Measurements from ENCODE around the gene TXNDC2.
"Not testable (repeated sequence)": the region's sequence is repeated elsewhere in the genome, so short reads cannot be mapped to it uniquely, and the experiment has no call there.

The TXNDC2 gene

GRCh38 chr18:9910071-9910470 is 24.3 kb downstream of the TXNDC2 start:
- no peak for TF ChIP-seq CTCF (conservative IDR thresholded peaks at IDR 0.05; ENCODE audit: low read depth)
- H3K27ac ChIP-seq, result no peak overlapping the region
- CTCF ChIA-PET, result interaction anchor here (0.5 to 0.8 kb wide), 2 partner anchors 9 to 184 kb away, joined by 3 read pairs; no protein-coding TSS in a partner anchor
- no peak for DNase-seq (ENCODE audit: low spot score)
- POLR2A ChIA-PET (ENCODE audit: low non-redundant PET), result no interaction called here

- no peak for TF ChIP-seq CTCF (conservative IDR thresholded peaks at IDR 0.05; ENCODE audit: low read depth)
- CTCF ChIA-PET, result interaction anchor here (0.5 kb wide), 1 partner anchor 183 kb away, joined by 3 read pairs; no protein-coding TSS in a partner anchor
- no peak overlapping the region for H3K27ac ChIP-seq
- DNase-seq (ENCODE audit: low spot score), result no peak
- POLR2A ChIA-PET (ENCODE audit: low non-redundant PET), result no interaction called here
These were observed 24.9 kb downstream of the TXNDC2 start for GRCh38 chr18:9910661-9911060.

GRCh38 chr18:9911226-9911625 is 25.5 kb downstream of the TXNDC2 start:
- ChIA-PET CTCF (no interaction called here), POLR2A (ENCODE audit: low non-redundant PET) (no interaction called here)
- TF ChIP-seq CTCF (conservative IDR thresholded peaks at IDR 0.05; ENCODE audit: low read depth), result no peak
- no peak for DNase-seq (ENCODE audit: low spot score)
- H3K27ac ChIP-seq, result no peak overlapping the region

- DNase-seq (ENCODE audit: low spot score); CTCF ChIA-PET; POLR2A ChIA-PET (ENCODE audit: low non-redundant PET); H3K27ac ChIP-seq: not testable (repeated sequence)
These were observed 26.5 kb downstream of the TXNDC2 start for GRCh38 chr18:9912285-9912684.

GRCh38 chr18:9913151-9913525 is 27.4 kb downstream of the TXNDC2 start:
- TF ChIP-seq CTCF (conservative IDR thresholded peaks at IDR 0.05; ENCODE audit: low read depth), result no peak
- CTCF ChIA-PET, result interaction anchor here (0.8 kb wide), 1 partner anchor 200 kb away, joined by 3 read pairs; no protein-coding TSS in a partner anchor
- POLR2A ChIA-PET (ENCODE audit: low non-redundant PET), result no interaction called here
- H3K27ac ChIP-seq, result peak overlapping the region; percentile 97
- DNase-seq (ENCODE audit: low spot score), result no peak

GRCh38 chr18:9913526-9914333 is 28.0 kb downstream of the TXNDC2 start, which contains the start of gene VAPA:
Gene VAPA (plus strand): TSS chr18:9914016. CDS start chr18:9914257, 241 bp downstream.
- H3K27ac ChIP-seq, result peak within 1 kb of the TSS; percentile 97
- peak; percentile 96 for DNase-seq (ENCODE audit: low spot score)
- ChIA-PET CTCF (interaction anchor here (0.8 to 1.5 kb wide), 2 partner anchors 201 to 338 kb away, joined by 3 to 5 read pairs; no protein-coding TSS in a partner anchor), POLR2A (ENCODE audit: low non-redundant PET) (no interaction called here)
- TF ChIP-seq CTCF (conservative IDR thresholded peaks at IDR 0.05; ENCODE audit: low read depth), result no peak

- POLR2A ChIA-PET (ENCODE audit: low non-redundant PET), result no interaction called here
- peak overlapping the region; percentile 97 for H3K27ac ChIP-seq
- CTCF ChIA-PET, result interaction anchor here (1.5 kb wide), 1 partner anchor 339 kb away, joined by 5 read pairs; no protein-coding TSS in a partner anchor
- DNase-seq (ENCODE audit: low spot score), result no peak
- TF ChIP-seq CTCF (conservative IDR thresholded peaks at IDR 0.05; ENCODE audit: low read depth), result no peak
These were observed 28.5 kb downstream of the TXNDC2 start for GRCh38 chr18:9914334-9914583.
